Adrenal gland (tissue), 12 donors: ENCODE results near the gene CHD2. TPM values are rescaled to one million over a fixed set of nuclear protein-coding genes. Genes with fewer than 3 reads are reported as not detected.

Source experiments
- DNase-seq, 7 donors: peaks; one replicate each; pipeline ENCODE4 v3.0.0-alpha.2; 2019 to 2020
- H3K27ac ChIP-seq, 5 donors: fragments of 200-600 bp; sonication (generic) in 4 of 5; 1 replicate in 3 of 5; 2 replicates in 2 of 5; pipeline versions ENCODE4 v1.5.1 to v1.8.0; 2016 to 2020; ENCODE audit warnings: mild to moderate bottlenecking in 1 of 5
- H3K27me3 ChIP-seq: fragments of 200-600 bp; 2 replicates; pipeline ENCODE4 v1.8.0; 2021
- H3K36me3 ChIP-seq, 2 donors: fragments of 200-600 bp; replicated peaks in 1 of 2; 1 replicate in 1 of 2; 2 replicates in 1 of 2; pipeline versions ENCODE4 v1.5.1 to v1.8.0; 2018 to 2022
- H3K4me1 ChIP-seq, 2 donors: fragments of 200-600 bp; replicated peaks in 1 of 2; 1 replicate in 1 of 2; 2 replicates in 1 of 2; pipeline versions ENCODE4 v1.5.1 to v1.8.0; 2018 to 2021
- H3K4me3 ChIP-seq, 4 donors: fragments of 200-600 bp; sonication (generic) in 3 of 4; one replicate each; pipeline ENCODE4 v1.5.1; 2016 to 2018
- H3K9me3 ChIP-seq, 3 donors: fragments of 200-600 bp; sonication (generic) in 1 of 3; replicated peaks in 1 of 3; 1 replicate in 2 of 3; 2 replicates in 1 of 3; pipeline versions ENCODE4 v1.5.1 to v1.8.0; 2016 to 2021
- POLR2A ChIP-seq, 2 donors: fragments of 450-650 bp; IDR thresholded peaks; one replicate each; pipeline ENCODE4 v1.6.1; 2017; ENCODE audit warnings: antibody characterized with exemption in 2 of 2, mild to moderate bottlenecking in 2 of 2, moderate library complexity in 1 of 2
- WGBS, 4 donors: extraction: QIAGEN DNeasy Blood & Tissue Kit in 2 of 4; methylation state at CpG; one replicate each; pipeline versions ENCODE4 v1.1.5 to v1.1.7; 2013 to 2017; 5-methylcytosine and 5-hydroxymethylcytosine counted together
- intact Hi-C, 2 donors: fragments of 100-400 bp; cut with DNase I; formaldehyde crosslinking; loops; one replicate each; pipeline versions ENCODE4 v1.14.1 to v1.15.0; 2022 to 2023
- polyA plus RNA-seq, 3 donors: library from polyadenylated mRNA; stranded (reverse); fragments of 200-250 nt in 2 of 3; fragments of 350-450 nt in 1 of 3; fragmentation: Illumina TruSeq in 1 of 3; extraction: RNeasy Lipid Tissue Mini Kit (QIAGEN cat#74804) in 1 of 3; gene quantifications; one replicate each; pipeline ENCODE4 v1.2.3, GENCODE V29; 2013 to 2014
- total RNA-seq, 9 donors: library from RNA; depleted of rRNA in 4 of 9; stranded (reverse); fragments of >200 nt in 4 of 9; fragments of 120-200 nt in 1 of 9; fragmentation: NEBNext Ultra II Directional in 1 of 9; extraction: Animal tissue kit (Norgen Biotek cat#: 25700) in 1 of 9; gene quantifications; one replicate each; pipeline versions ENCODE4 v1.1.0 to v1.2.4, GENCODE V29; 2013 to 2023
- TF ChIP-seq, protein P1 (sequence below), 6 experiments: fragments of 450-650 bp in 4 of 6; fragments of 200-600 bp in 2 of 6; sonication (generic) in 1 of 6; IDR thresholded peaks; 1 replicate in 5 of 6; 2 replicates in 1 of 6; pipeline versions ENCODE4 v1.5.1 to v1.8.0; 2016 to 2021; ENCODE audit warnings: antibody characterized with exemption in 6 of 6, mild to moderate bottlenecking in 2 of 6, moderate library complexity in 1 of 6
- donor health status: healthy with polysubstance abuse.
- donor health status: Bipolar disorder and iron deficiency.
- donor health status: DM: yes; HTN: yes; CAD: no.
- donor health status: DM: no; HTN: no; CAD: no.
- donor health status: DM: no; HTN: no; CAD: no.
- donor health status: DM: yes; HTN: yes; CAD: no.

CHD2 gene
- total and polyA plus RNA-seq, 12 donors: 40.1 to 115 (median 70.9) TPM

DNA sequence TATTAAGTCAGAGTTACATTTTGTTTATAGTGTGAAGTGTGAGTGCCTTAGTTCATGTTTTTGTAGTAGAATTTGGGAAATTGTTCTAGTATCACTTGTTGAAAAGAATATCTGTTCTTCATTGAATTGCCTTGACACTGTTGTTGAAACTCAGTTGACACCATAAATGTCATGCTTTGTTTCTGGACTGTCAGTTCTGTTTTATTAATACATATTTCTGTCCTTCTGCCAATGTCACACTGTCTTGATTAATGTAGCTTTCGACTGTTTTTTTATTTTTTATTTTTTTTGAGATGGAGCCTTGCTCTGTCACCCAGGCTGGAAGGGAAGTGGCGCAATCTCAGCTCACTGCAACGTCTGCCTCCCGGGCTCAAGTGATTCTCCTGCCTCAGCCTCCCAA is 59.1 kb downstream of the CHD2 start:
- Histone ChIP-seq H3K27ac (peak overlapping the region in 2 of 5 donors; percentile 19 to 20), H3K4me3 (no peak overlapping the region), H3K9me3 (no peaks in the 10 kb centered on the region), H3K27me3 (no peaks in the 10 kb centered on the region), H3K4me1 (peaks cover 0 to 22% of the 10 kb centered on the region in 2 donors), H3K36me3 (peaks cover 4 to 63% of the 10 kb centered on the region in 2 donors)
- TF ChIP-seq, protein P1, sequence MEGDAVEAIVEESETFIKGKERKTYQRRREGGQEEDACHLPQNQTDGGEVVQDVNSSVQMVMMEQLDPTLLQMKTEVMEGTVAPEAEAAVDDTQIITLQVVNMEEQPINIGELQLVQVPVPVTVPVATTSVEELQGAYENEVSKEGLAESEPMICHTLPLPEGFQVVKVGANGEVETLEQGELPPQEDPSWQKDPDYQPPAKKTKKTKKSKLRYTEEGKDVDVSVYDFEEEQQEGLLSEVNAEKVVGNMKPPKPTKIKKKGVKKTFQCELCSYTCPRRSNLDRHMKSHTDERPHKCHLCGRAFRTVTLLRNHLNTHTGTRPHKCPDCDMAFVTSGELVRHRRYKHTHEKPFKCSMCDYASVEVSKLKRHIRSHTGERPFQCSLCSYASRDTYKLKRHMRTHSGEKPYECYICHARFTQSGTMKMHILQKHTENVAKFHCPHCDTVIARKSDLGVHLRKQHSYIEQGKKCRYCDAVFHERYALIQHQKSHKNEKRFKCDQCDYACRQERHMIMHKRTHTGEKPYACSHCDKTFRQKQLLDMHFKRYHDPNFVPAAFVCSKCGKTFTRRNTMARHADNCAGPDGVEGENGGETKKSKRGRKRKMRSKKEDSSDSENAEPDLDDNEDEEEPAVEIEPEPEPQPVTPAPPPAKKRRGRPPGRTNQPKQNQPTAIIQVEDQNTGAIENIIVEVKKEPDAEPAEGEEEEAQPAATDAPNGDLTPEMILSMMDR (IDR thresholded peaks at IDR 0.05): no peak
- no peak for TF ChIP-seq POLR2A (IDR thresholded peaks at IDR 0.05)
- DNase-seq: no peak
- intact Hi-C loops: no loop called here
- WGBS, 4 donors: 49 to 56% (median 55%) methylated on average over 4 of the region's 4 CpGs

DNA sequence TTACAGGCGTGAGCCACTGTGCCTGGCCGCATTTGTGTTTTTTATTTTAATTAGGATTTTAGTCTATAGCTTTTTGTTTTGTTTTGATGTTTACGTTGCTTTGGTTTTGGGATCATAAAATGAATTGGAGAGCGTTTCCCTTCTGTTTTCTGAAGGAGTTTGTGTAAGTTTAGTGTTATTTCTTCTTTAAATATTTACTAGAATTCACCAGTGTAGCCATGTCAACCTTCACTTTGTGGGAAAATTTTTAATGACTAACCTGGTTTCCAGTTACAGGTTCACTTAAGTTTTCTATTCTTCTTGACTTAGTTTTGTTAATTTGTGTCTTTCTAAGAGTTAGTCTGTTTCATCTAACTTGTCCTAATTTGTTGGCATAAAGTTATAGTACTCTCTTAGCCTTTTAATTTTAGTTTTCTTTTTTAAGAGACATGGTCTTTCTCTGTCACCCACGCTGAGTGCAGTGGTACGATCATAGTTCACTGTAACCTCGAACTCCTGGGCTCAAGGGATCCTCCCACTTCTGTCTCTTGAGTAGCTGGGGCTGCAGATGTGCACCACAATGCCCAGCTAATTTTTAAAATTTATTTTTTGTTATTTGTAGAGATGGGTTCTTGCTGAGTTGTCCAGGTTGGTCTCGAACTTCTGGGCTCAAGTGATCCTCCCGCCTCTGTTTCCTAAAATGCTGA is 61.0 kb downstream of the CHD2 start:
- no peak overlapping the region for H3K27ac ChIP-seq
- TF ChIP-seq, protein P1 (IDR thresholded peaks at IDR 0.05): no peak
- TF ChIP-seq POLR2A (IDR thresholded peaks at IDR 0.05): no peak
- peaks cover 4 to 51% of the 10 kb centered on the region in 2 donors for H3K36me3 ChIP-seq
- H3K4me1 ChIP-seq: peaks cover 0 to 22% of the 10 kb centered on the region in 2 donors
- intact Hi-C loops: no loop called here
- no peaks in the 10 kb centered on the region for H3K9me3 ChIP-seq
- H3K4me3 ChIP-seq: no peak overlapping the region
- WGBS, 4 donors: 95 to 99% (median 97%) methylated on average over 9 of the region's 9 CpGs
- H3K27me3 ChIP-seq: no peaks in the 10 kb centered on the region
- DNase-seq: no peak

DNA sequence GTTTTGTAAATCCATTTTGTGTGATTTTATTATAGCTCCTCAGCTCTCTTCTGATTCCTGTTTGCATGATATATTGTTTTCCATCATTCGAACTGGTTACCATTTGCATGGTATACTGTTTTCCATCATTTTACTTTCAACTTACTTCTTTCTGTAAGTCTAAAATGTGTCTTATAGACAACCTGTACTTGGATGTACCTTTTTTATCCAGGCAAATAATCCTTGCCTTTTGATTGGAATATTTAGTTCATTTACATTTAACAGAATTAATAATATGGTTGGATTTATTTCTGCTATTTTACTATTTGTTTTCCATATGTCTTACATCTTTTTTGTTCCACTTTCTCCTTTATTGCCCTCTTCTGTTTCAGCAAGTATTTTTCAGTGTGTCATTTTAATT is 62.8 kb downstream of the CHD2 start:
- Histone ChIP-seq H3K36me3 (peaks cover 0 to 44% of the 10 kb centered on the region in 2 donors), H3K9me3 (no peaks in the 10 kb centered on the region), H3K27me3 (no peaks in the 10 kb centered on the region), H3K4me3 (no peak overlapping the region), H3K4me1 (peaks cover 0 to 19% of the 10 kb centered on the region in 2 donors), H3K27ac (no peak overlapping the region)
- no peak for TF ChIP-seq POLR2A (IDR thresholded peaks at IDR 0.05)
- TF ChIP-seq, protein P1 (IDR thresholded peaks at IDR 0.05): no peak
- intact Hi-C loops: no loop called here
- DNase-seq: no peak
- 93 to 100% (median 95%) methylated on average over 1 of the region's 1 CpG for WGBS, 4 donors

DNA sequence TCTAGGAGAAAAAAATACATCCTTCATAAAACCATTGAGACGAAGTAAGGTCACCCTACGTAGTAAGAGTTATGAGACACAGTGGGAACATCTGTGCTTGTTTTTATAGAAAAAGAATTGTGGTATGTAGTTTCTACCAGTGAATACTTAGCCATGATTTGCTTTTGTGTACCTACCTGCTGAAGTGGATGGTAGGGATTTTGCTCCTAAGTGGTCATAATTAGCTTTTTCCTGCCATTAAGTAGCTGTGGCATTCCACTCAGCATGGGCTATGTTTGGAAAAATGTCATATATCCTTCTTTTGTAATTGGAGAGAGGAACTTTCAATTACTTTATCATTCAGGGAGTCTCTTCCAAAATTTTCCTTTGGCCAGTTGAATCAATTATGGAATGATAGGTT is 63.7 kb downstream of the CHD2 start:
- TF ChIP-seq, protein P1 (IDR thresholded peaks at IDR 0.05): no peak
- peaks cover 0 to 44% of the 10 kb centered on the region in 2 donors for H3K36me3 ChIP-seq
- H3K27me3 ChIP-seq: no peaks in the 10 kb centered on the region
- no peak overlapping the region for H3K27ac ChIP-seq
- peaks cover 0 to 20% of the 10 kb centered on the region in 2 donors for H3K4me1 ChIP-seq
- no peak overlapping the region for H3K4me3 ChIP-seq
- no peaks in the 10 kb centered on the region for H3K9me3 ChIP-seq
- DNase-seq: no peak
- intact Hi-C loops: no loop called here
- 48 to 61% (median 56%) methylated on average over 2 of the region's 2 CpGs for WGBS, 4 donors
